Neural cell (in vitro differentiated cells): Measurements from ENCODE around the gene RPS19BP1. TPM values are rescaled to one million over a fixed set of nuclear protein-coding genes. Genes with fewer than 3 reads are reported as not detected.

ENCODE experiments used
- H2AFZ ChIP-seq: fragments of 200-600, 300-800 bp; sonication (generic), shearing (Covaris generic); 2 replicates; pipeline ENCODE4 v1.6.0; 2014; ENCODE audit warnings: low read depth, mild to moderate bottlenecking, antibody characterized with exemption, low read length, moderate library complexity
- H3F3A ChIP-seq: fragments of 200-600 bp; shearing (Covaris generic); 2 replicates; pipeline ENCODE4 v1.6.1; 2016; ENCODE audit warnings: mild to moderate bottlenecking, moderate library complexity, mixed read lengths, antibody characterized with exemption, low read length; ENCODE audit not compliant: insufficient read depth, poor library complexity, severe bottlenecking
- H3K27ac ChIP-seq: fragments of 200-600, 300-800 bp; sonication (generic), shearing (Covaris generic); 2 replicates; pipeline ENCODE4 v1.5.1; 2014; ENCODE audit warnings: mild to moderate bottlenecking, low read length, moderate library complexity
- H3K27me3 ChIP-seq: fragments of 300-800, 200-600 bp; sonication (generic), shearing (Covaris generic); 2 replicates; pipeline ENCODE4 v1.6.0; 2014; ENCODE audit warnings: mild to moderate bottlenecking, low read depth, low read length, moderate library complexity; ENCODE audit not compliant: insufficient read depth
- H3K36me3 ChIP-seq: fragments of 300-800, 200-600 bp; sonication (generic), shearing (Covaris generic); 2 replicates; pipeline ENCODE4 v1.5.1; 2014; ENCODE audit warnings: mild to moderate bottlenecking, antibody characterized with exemption, low read length, moderate library complexity; ENCODE audit not compliant: insufficient read depth
- H3K4me2 ChIP-seq: fragments of 300-800, 200-600 bp; sonication (generic), shearing (Covaris generic); 2 replicates; pipeline ENCODE4 v1.6.0; 2014; ENCODE audit warnings: mild to moderate bottlenecking, low read length
- H3K4me3 ChIP-seq: fragments of 300-800, 200-600 bp; sonication (generic), shearing (Covaris generic); 2 replicates; pipeline ENCODE4 v1.5.1; 2014; ENCODE audit warnings: mild to moderate bottlenecking, low read length, moderate library complexity
- H3K79me2 ChIP-seq: fragments of 200-600 bp; shearing (Covaris generic); replicated peaks from 2 replicates; pipeline ENCODE4 v1.6.0; 2014; ENCODE audit warnings: mild to moderate bottlenecking, low read length, moderate library complexity; ENCODE audit not compliant: insufficient read depth
- H3K9ac ChIP-seq: fragments of 300-800, 200-600 bp; sonication (generic), shearing (Covaris generic); 2 replicates; pipeline ENCODE4 v1.6.1; 2016; ENCODE audit warnings: mild to moderate bottlenecking, low read length, mixed read lengths
- H3K9me2 ChIP-seq: fragments of 200-600 bp; shearing (Covaris generic); 2 replicates; pipeline ENCODE4 v1.6.1; 2016; ENCODE audit warnings: mild to moderate bottlenecking, low read length, mixed read lengths; ENCODE audit not compliant: insufficient read depth
- H3K9me3 ChIP-seq: fragments of 200-600, 300-800 bp; sonication (generic), shearing (Covaris generic); 2 replicates; pipeline ENCODE4 v1.6.1; 2016; ENCODE audit warnings: mild to moderate bottlenecking, mixed run types, low read length, moderate library complexity, mixed read lengths
- H4K20me1 ChIP-seq: fragments of 200-600 bp; shearing (Covaris generic); 2 replicates; pipeline ENCODE4 v1.6.1; 2016; ENCODE audit warnings: mild to moderate bottlenecking, mixed run types; ENCODE audit not compliant: insufficient read depth
- CTCF ChIP-seq: fragments of 450-650 bp; IDR thresholded peaks from 2 replicates; pipeline ENCODE4 v1.5.1; 2014; ENCODE audit warnings: antibody characterized with exemption, mild to moderate bottlenecking, moderate library complexity; ENCODE audit not compliant: poor library complexity, severe bottlenecking
- EP300 ChIP-seq: fragments of 450-650 bp; conservative IDR thresholded peaks from 2 replicates; pipeline ENCODE4 v1.6.1; 2014; ENCODE audit warnings: antibody characterized with exemption, mild to moderate bottlenecking, moderate library complexity; ENCODE audit not compliant: poor library complexity, severe bottlenecking
- EZH2 ChIP-seq: fragments of 200-600, 300-800 bp; shearing (Covaris generic), sonication (generic); IDR thresholded peaks from 2 replicates; pipeline ENCODE4 v1.6.1; 2014; ENCODE audit warnings: antibody characterized with exemption, low read length, borderline replicate concordance, mild to moderate bottlenecking; ENCODE audit not compliant: insufficient read depth, poor library complexity, severe bottlenecking
- MXI1 ChIP-seq: fragments of 450-650 bp; conservative IDR thresholded peaks from 2 replicates; pipeline ENCODE4 v1.6.1; 2014; ENCODE audit warnings: antibody characterized with exemption, mild to moderate bottlenecking; ENCODE audit not compliant: poor library complexity, severe bottlenecking
- POLR2AphosphoS5 ChIP-seq: IDR thresholded peaks from 2 replicates; pipeline ENCODE4 v1.6.1; 2012
- RAD21 ChIP-seq: fragments of 450-650 bp; conservative IDR thresholded peaks from 2 replicates; pipeline ENCODE4 v1.6.1; 2014; ENCODE audit warnings: antibody characterized with exemption, mild to moderate bottlenecking, moderate library complexity
- REST ChIP-seq: IDR thresholded peaks from 2 replicates; pipeline ENCODE4 v1.6.1; 2012; ENCODE audit warnings: borderline replicate concordance
- SMC3 ChIP-seq: fragments of 450-650 bp; conservative IDR thresholded peaks from 2 replicates; pipeline ENCODE4 v1.6.1; 2014; ENCODE audit warnings: antibody characterized with exemption, mild to moderate bottlenecking, moderate library complexity; ENCODE audit not compliant: poor library complexity
- TAF1 ChIP-seq: IDR thresholded peaks from 2 replicates; pipeline ENCODE4 v1.6.1; 2012; ENCODE audit warnings: low read depth
- polyA plus RNA-seq: library from polyadenylated mRNA; depleted of rRNA; stranded (reverse); fragments of >200 nt; gene quantifications from 2 replicates; pipeline ENCODE4 v1.2.3, GENCODE V29; 2014

The RPS19BP1 gene
- polyA plus RNA-seq, 1 donor from 2014 or later, result 164 TPM

- no peak for TF ChIP-seq MXI1
- no peak for TF ChIP-seq TAF1
- no peak for TF ChIP-seq RAD21
- no peak for TF ChIP-seq POLR2AphosphoS5
- no peak for TF ChIP-seq REST
- TF ChIP-seq EZH2, result no peak
- no peak for TF ChIP-seq SMC3
- no peak for TF ChIP-seq CTCF
- TF ChIP-seq EP300, result no peak
- Histone ChIP-seq H3K9ac (no peak overlapping the region), H3K27ac (no peak overlapping the region), H3K79me2 (no peaks in the 10 kb centered on the region), H3K36me3 (no peaks in the 10 kb centered on the region), H3F3A (no peaks in the 10 kb centered on the region), H2AFZ (no peak overlapping the region), H3K4me3 (no peak overlapping the region), H3K9me2 (no peaks in the 10 kb centered on the region), H3K27me3 (no peaks in the 10 kb centered on the region), H3K9me3 (no peaks in the 10 kb centered on the region), H4K20me1 (no peaks in the 10 kb centered on the region), H3K4me2 (no peak overlapping the region)
These were observed 51.5 kb downstream of the RPS19BP1 start for GRCh38 chr22:39481054-39481453.

- Histone ChIP-seq H3K4me3 (no peak overlapping the region), H3K9me2 (no peaks in the 10 kb centered on the region), H3K9ac (no peak overlapping the region), H4K20me1 (no peaks in the 10 kb centered on the region), H3K9me3 (no peaks in the 10 kb centered on the region), H2AFZ (no peak overlapping the region), H3K4me2 (no peak overlapping the region), H3K36me3 (no peaks in the 10 kb centered on the region), H3K27ac (no peak overlapping the region), H3F3A (no peaks in the 10 kb centered on the region), H3K27me3 (no peaks in the 10 kb centered on the region), H3K79me2 (no peaks in the 10 kb centered on the region)
- no peak for TF ChIP-seq RAD21
- TF ChIP-seq REST, result no peak
- no peak for TF ChIP-seq EZH2
- TF ChIP-seq MXI1, result no peak
- no peak for TF ChIP-seq CTCF
- TF ChIP-seq SMC3, result no peak
- TF ChIP-seq POLR2AphosphoS5, result no peak
- no peak for TF ChIP-seq EP300
- TF ChIP-seq TAF1, result no peak
These were observed 52.0 kb downstream of the RPS19BP1 start for GRCh38 chr22:39480557-39480956.
